ENCODE results near the gene GAMT.
"Not testable (repeated sequence)": the region's sequence is repeated elsewhere in the genome, so short reads cannot be mapped to it uniquely, and the experiment has no call there.

The GAMT gene

DNA sequence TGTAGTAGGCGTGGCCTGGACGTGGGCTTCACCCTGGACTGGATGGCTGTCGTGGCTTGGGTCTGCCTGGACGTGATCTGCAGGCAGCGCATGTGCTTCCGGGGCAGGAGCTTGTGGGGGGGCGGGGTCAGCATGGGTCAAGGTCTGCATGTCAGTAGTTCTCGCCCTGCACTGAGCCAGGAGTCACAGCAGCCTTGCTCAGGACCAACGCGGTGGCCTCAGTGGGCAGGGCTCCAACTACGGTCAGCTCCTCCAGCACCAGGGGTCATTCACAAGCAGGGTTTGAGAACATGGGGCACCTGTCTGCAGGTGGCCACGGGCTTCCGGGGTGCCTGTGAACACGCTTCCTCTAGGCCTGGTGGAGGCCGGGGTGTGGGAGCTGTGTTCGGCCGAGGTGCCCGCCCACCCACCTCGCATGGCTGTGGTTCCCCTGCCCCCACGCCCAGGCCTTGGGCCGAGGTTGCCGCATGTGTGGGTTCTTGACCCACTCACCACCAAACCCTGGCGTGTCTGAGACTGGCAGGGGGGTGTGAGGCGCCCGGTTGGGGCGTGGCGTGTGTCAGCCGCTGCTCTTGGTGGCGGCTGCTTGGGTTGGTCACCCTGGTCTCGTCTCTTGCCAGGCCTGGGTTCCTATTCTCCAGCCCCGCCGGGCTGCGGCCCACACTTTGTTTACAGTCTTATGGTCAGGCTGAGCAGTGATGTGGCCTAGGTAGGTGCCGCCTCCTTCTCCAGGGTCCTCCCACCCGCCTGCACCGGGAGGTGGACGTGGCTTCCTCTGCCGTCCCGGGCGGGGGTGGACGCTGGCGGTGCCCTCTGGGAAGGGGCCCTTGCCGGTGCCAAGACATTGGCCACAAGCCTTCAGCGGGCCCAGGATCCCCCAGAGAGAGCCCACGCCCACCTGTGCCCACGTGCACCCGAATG lies 32.0 kb upstream of the GAMT start:
- no peak for DNase-seq

DNA sequence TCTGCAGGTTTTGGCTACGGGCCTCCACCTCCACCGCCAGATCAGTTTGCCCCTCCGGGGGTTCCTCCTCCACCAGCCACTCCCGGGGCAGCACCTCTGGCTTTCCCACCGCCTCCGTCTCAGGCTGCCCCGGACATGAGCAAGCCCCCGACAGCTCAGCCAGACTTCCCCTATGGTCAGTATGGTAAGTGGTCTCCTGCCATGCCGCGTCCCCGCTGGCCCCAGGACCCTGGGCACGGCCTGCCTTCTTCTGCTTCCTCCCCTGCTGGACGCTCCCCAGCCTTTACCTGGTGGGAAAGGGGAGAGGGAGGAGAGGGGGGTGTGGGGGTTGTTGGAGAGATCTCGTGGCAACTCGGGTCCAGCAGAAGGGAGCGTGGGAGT lies 31.2 kb upstream of the GAMT start:
- no peak for DNase-seq

DNA sequence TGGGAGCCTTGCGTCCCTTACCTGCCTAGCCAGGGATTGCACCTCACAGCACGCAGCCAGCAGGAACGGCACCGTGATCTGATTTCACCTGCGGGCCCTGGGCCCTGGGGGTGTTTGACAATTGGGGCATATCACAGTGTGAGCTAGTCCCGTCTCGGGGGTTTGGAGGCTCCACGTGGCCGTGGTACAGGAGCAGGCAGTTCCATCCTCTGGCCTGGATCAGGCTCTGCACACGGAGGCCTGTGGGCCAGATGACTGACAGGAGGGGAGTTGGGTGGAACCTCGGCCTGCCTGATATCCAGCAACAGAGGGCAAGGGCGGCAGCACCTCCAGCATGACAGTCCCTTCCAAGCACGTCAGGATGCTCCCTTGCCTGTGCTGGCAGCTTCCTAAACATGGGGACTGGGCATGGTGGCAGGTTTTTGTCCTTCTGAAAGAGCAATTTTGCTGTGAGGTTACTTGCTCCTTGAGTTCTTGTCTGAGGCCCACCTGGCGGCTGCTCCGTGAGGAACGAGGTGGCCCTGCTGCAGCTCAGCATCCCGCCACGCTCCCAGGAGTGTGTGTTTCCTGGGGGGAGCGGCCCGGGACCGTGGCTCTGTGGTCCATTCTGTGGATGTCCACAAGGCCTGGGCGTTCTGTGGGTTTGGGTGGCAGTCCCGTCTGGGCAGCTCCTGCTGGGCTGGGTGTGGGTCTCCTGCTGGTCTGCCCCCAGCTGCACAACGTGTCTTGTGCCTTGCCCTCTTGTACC lies 30.6 kb upstream of the GAMT start:
- DNase-seq: no peak

DNA sequence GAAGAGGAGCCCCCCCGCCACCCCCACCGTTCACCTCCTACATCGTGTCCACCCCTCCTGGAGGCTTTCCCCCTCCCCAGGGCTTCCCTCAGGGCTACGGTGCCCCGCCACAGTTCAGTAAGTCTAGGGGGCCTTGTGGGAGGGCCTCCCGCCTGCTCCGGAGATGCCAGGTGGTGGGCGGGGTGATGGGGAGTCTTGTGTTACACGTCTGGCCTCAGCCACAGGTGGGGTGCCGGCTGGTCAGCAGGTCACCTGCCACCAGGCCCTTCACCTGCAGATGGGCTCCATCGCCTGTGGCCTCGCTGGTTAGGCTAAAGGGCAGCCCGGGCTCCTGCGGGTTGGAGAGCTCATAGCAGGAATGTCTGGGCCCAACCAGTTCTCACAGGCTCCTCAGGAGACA lies 28.9 kb upstream of the GAMT start:
- no peak for DNase-seq

DNA sequence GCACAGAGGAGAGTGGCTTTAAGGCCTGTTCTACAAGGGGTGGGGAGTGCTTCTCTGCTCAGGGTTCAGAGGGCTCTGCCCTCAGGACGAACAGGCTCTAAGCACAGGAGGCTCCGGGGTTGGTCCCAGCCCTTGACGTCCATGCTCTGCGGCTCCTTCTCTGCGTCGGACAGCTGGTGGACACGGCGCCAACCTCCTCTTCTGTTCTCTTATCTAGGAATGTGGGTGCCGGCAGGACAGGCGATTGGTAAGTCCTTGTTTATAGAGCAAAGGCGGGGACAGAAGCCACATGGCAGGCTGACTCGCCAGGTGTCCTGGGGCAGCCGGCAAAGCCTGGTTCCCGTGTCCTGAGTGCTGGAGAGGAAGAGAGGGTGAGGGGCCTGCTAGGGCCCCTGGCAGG lies 28.4 kb upstream of the GAMT start:
- DNase-seq: no peak

DNA sequence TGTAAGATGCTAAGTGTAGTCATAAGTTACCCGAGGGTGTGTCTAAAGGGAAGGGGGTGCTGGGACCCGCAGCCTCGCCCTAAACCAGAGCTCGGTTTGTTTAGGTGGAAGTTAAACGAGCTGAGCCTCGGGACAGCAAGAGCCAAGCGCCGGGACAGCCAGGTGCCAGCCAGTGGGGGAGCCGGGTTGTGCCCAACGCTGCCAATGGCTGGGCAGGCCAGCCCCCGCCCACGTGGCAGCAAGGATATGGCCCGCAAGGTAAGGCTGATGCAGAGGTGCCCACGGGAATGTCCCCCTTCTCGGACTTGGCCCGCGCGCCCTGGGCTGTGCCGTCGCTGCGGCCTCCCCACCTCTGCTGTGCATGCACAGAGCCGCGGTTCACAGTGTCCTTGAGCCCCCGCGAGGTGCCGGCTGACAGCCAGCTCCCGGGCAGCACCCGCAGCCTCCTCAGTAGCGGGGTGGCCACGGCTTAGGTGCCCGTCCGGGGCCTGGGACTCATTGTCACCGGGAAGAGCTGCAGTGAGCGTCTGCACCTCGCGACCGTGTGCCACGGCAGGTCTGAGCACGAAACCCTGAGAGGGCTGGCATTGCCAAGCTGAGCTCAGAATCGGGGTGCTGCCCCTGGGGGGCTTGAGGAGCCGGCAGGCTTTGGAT lies 27.5 kb upstream of the GAMT start:
- no peak for DNase-seq

DNA sequence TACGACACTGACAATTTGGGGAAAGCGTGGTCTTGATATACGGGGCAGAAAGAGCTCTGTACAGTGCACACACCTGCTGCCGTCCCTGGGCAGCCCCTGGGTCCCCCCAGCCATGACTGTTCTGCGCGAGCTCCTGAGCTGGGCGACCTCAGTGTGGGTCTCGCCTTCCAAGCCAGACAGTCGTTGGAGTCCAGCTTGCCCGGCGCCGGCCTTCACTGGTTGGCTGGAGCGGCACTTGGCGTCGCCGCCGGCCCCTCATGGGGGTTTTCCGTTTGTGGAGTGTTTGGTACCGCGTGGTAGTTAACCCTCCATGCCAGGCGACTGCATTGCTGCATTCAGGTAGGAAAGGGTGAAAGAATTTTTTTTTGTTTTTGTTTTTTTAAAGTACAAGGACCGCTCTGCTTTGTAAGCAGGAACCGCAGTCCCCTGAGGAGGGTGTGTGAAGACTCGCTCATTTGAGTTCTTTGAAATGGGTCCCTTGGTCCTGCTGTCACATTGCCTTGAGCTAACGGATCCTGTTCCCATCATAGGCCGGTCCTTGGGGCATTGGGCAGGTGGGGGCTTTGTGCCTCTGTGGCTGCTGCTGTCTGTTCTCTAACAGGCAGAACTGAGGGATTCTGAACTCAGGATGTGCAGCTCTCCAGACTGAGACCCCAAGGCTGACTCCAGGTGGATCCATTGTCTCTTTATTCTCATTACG lies 26.0 kb upstream of the GAMT start:
- DNase-seq: no peak

DNA sequence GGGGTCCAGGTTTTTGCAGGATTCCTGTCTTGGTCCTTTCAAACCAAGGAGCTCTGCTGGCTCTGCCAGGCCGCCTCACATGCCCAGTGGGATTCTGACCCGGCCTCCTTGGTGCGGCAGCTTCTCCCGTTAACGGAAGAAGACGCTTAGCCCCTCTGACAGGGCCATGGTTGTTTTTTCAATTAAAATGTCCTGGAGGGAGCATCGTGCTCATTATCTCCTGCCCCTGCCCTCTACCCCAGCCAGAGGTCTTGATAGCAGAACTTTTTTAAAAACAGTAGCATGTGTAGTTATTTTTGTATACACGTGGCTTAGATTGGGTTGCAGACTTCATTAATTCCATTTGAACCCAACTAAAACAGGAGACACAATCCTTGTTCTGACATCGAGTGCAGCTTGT lies 25.4 kb upstream of the GAMT start:
- no peak for DNase-seq

DNA sequence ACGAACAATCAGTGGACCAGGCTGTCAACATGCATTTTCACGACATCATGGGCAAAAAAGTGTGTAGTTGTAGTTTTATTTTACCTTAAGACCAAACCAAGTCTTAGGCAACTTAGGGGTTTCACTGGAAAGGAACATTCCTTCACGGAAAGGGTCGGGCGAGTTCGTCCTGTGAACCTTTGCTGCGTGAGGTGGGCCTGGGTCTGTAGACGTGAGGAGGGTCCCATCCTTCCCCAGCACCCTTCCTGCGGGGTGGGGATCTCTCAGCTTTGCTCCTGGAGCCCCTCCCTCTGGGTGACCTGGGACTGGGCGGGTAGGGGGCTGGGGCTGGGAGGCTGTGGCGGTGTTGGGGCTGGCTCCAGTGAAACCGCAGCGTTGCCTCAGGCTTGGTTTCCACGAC lies 24.6 kb upstream of the GAMT start:
- DNase-seq: no peak

DNA sequence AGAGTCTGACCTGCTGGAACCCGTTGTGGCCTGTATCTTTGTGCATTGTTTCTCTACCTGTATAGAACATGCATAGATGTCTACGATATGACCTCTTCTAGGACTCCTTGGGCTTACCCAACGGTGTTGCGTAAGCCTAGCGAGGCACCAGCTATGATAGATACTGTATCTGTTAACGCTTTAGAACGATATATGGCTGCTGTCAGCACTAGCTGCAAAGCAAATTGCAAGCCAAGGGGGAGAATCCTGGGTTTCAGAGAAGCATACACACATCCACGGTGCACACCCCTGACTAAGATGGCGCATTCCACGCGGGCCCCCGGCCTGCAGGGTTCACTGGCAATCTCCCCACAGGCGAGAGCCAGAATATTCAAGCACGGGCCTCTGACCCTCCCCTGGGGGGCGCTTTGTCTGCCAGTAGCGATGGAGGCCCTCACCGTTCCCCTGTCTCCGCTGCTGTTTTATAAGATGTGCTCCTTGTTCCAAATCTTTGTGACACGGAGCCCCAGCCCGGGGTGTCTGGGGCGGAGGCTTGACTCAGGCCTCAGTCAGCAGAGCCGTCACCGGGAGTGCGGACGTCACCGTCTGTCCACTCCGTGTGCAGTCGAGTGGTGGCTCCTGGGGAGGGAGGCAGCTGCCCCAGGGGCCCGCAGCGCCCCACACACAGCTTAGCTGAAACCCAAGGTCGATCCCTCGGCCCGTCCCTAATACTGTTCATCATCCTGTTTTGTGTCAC lies 23.9 kb upstream of the GAMT start:
- DNase-seq: no peak

DNA sequence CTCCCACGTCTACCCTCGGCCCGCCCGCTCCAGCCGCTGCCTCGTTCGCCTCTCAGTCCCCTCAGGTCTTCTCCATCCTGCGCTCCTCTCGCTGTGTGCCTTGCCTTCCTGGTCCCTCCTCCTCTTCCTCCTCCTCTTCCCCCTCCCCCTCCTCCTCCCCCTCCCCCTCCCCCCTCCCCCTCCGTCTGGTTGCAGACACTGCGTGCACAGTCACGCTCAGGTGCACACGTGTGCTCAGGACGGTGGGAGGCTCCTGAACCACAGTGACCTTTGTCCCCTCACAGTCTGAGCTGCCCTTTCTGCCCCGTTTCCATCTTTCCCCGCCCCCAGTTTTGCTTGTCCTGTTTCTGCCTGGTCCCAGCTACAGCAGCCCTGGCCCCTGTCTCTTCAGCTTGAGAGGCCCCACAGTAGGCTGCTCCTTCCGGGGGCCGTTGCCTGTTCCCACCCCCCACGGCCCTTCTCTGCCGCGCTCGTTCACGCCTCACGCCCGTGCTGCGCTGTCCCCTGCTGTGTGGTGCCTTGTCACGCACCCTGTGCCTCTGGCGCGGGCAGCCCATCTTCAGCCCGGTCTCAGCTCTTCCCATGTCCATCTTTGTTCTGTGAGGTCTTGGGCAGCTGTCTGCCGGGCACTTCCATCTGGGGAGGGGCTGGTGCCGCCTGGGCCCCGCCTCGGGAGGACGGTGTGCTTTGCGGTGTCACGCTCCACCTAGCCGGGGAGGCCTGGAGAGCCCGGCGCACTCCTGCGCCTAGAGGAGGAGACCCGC lies 23.0 kb upstream of the GAMT start:
- no peak for DNase-seq

DNA sequence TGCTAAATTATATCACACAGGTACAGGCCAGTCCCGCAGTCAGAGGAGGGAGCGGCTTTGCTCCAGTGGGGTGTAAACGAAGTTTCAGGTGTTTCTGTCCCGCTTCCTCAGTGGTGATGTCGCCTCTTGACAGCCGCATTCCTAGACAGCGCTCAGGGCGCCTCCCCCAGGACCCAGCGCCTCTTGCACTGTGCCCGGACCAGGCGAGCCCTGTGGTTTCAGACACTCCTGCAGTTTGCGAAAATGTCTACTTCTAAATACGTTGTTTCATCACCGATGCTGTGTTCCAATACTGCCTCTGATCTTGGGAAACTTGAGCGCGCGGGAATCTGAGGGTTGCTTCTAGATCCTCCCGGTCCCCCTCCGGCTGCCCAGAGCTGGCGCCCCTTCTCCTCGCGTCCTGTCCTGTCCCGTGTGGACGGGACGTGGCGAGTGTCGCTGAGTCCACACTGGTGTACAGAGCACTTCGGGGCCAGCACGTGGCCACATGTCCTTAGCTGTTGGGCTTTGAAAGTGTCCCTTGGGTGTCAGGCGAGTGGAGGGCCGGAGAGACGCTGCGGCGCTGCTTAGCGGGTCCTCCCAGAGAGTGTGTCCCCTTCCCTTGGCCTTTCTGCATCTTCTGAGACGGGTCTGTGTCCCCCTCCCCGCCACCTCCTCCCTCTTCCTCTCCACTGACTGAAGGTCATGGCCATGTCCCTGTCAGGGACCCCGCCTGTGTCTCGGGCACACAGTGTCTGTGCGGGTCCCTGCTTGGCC lies 22.3 kb upstream of the GAMT start:
- no peak for DNase-seq

DNA sequence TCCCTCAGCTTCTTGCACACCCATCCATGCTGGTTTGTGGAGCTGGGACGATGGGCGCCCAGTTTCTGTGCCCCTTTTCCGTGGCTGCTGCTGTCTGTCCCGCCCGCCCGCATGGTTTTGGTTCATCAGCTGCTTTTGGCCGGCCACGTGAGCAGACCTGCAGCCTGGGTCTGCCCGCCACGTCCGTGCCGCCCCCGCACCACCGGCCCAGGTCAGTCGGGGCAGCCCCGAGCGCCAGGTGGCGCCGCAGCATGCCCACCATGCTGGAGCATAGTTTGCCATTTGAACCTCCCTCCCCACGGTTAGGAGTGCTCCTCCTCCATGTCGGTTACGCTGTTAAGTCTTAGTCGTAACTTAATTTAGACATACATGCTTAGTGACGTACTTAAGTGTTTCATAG lies 21.6 kb upstream of the GAMT start:
- DNase-seq: no peak

DNA sequence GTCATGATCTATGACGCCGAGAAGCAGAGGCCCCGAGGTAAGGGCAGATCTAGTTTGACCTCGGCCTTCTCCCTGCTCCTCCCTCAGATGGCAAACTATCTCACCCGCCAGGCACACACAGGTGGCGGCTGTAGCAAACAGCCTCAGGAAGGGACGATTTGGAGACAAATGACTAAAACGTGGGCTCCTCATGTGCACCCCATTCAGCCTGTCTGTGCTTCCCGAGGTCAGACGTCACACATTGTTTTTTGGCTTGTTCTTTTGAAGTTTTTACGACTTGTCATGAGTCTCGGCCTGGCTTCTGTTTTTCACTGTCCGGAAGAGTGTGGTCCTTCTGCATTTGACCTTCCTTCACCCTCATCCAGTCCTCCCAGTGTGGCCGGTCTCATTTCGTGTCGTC lies 21.0 kb upstream of the GAMT start:
- no peak for DNase-seq

DNA sequence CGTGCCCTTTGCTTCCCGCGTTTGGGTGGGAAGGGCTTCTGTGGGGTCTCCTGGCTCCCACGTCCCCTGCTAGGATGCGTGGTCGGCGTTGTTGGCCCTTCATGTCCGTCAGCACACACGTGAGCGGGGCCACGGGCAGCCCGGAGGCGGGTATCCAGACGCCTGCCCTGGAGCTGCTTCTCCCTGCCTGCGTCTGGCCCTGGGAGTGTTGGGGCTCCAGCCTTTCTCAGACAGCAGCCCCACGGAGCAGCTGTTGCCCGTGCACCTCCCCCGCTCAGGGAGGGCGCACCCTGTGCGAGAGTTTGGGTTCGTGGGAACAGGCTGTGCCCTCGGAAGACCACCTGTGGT lies 20.6 kb upstream of the GAMT start:
- DNase-seq: no peak

DNA sequence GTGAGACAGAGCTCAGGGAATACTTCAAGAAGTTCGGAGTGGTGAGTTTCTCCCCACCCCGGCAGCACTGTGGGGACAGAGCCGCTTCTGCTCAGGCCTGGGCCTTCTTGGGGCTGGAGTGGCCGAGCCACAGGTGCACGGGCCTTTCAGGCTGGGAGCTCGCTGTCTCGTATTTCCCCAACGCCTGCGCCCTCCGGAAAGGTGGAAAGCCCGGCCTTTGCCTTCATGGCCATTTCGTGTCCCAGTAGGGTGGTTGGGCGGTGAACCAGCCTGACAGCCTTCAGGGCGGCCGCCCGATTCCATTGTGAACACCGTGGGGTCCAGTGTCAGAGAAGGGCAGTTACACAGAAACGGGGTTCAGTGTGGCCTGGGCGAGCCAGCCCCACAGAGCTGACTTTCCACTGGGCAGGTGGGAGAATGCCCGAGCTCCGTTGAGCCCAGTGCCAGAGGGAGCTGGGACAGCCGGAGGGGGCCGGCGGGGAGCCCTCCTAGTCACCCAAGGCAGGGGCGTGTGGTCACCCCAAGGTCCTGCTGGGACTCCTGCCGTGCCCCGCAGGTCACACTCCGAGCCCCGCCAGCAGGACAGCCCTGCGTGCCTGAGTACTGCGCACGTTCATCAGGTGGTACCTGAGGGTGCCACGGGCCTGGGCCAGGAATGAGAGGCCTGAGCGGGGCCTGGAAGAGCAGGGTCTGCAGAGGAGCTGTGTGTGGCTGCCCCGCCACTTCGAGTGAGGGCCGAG lies 20.0 kb upstream of the GAMT start:
- no peak for DNase-seq

DNA sequence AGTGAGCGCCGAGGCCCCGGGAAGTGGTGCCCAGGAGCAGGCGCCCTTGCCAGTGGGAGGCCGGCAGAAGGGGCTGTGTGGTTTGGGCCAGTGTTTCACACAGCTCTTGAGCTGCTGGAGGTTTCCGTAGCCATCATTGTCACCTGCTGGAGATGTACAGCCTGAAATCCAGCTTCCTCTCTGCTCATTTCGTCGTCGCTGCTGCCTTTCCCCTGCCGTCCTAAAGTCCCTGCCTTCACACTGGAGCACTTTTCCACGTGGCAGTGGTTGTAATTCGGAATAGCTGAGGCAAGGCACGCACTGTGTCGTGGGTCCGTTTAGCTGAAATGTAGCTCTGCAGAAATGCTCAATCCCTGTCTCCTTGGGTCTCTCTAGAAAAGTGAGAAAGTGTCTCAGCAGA lies 19.2 kb upstream of the GAMT start:
- DNase-seq: no peak

DNA sequence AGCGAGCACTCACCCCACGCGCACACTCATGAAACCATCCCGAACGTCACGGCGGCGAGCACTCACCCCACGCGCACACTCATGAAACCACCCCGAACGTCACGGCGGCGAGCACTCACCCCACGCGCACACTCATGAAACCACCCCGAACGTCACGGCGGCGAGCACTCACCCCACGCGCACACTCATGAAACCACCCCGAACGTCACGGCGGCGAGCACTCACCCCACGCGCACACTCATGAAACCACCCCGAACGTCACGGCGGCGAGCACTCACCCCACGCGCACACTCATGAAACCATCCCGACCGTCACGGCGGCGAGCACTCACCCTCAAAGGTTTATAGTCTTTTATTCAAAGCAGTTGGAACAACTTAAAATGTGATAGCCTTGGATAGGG lies 18.7 kb upstream of the GAMT start:
- DNase-seq: not testable (repeated sequence)

DNA sequence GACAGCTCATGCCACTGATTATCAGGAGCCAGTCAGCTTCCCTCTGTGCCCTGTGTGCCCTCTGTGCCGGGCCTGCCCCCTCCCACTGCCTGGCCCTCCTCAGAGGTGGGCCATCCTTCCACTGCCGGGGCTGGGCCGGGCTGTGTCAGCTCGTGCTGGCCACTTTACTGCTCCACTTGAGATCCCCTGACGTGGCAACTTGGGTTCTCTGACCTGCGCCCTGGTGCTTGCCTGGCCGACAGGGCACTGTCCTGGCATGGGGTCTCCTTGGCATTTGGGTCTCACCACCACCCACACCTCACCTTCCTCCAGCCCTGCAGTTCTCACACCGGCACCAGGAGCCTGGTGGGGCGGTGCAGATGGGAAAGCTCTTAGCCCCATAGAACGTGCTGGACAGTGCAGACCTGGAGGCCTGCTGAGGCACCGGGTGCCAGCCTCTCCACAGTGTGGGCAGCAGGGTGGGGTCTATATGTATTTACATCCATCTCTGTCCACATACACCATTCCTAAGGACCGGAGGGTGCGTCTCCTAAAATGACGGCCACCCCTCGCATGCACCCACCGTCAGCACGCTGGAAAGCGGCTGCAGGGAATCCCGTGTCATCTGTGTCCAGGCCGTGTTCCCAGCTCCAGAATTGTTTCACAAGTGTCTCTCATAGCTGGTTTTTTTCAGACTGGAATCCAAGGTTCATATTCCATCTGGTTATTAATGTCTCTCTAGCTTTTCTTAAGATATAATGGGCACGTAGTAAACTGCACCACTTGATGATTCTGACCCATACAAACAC lies 17.8 kb upstream of the GAMT start:
- no peak for DNase-seq

DNA sequence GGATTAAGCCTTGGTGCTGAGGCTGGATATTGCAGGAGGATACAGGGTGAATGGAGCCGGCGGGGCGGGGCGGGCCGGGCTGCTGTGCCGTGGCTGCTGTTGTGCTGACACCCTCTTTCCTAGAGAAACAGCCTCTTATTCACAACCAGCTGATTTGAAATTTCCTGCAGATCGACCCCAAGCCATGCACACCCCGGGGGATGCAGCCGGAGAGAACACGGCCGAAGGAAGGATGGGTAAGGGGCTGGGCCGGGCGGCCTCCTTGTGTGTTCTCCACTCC lies 17.1 kb upstream of the GAMT start:
- no peak for DNase-seq
